ENCODE measurements around the gene NEK6. TPM values are rescaled to one million over a fixed set of nuclear protein-coding genes. Genes with fewer than 3 reads are reported as not detected.

NEK6 gene
- total RNA-seq, 2 experiments from 2014 or later, result 19.9 to 20.9 TPM

DNA sequence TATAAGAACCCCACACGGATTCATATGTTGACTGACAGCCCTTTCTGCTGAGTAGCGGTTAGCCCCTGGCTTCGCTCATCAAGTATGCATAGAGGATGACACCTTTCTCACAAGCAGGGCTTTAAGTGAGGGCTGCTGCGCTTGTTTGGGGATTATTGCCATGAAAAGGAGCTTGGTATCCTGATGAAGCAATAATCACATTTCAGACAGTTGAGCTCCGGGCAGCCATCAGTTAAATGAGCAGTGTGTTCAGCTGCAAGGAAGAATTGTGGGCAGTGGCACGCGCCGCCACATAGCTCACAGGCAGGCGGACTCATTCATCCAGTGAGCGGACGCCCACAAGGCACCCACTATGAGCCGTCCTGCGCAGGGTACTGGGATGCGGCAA lies 77.6 kb downstream of the NEK6 start:
- Mint-ChIP-seq H3K4me3 (no peak overlapping the region), H3K27ac (no peak overlapping the region), H3K9me3 (ENCODE audit: insufficient read depth) (no peaks in the 10 kb centered on the region), H3K4me1 (ENCODE audit: low read depth) (no peaks in the 10 kb centered on the region), H3K27me3 (ENCODE audit: low read depth) (no peaks in the 10 kb centered on the region), H3K36me3 (ENCODE audit: low read depth) (peaks cover 9% of the 10 kb centered on the region)
- POLR2A ChIA-PET, result no interaction called here
- CTCF ChIA-PET, result no interaction called here
- DNase-seq (no peak), ATAC-seq (no peak)

DNA sequence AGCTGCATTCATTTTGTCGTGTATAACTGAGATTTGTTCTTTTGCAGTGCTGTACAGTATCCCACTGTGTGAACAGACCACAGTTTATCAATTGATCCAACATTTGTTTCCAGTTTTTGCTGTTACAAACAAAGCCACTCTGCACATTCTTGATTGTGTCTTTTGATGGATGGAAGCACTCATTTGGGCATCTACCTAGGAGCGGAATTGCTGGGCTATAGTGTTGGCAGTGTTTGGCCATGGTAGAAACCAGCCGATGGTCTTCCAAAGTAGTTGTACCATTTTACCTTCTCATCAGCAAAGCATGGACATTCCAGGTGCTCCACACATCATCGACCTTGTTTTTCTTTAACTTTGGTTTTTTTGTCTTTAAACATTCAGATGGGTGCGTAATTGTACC lies 79.8 kb downstream of the NEK6 start:
- no peak for DNase-seq
- no peak overlapping the region for H3K27ac Mint-ChIP-seq
- ChIA-PET CTCF (interaction anchor here (0.6 kb wide), 1 partner anchor 215 kb away, joined by 3 read pairs; no protein-coding TSS in a partner anchor), POLR2A (interaction anchor here (0.5 kb wide), 1 partner anchor 9 kb away, joined by 3 read pairs; no protein-coding TSS in a partner anchor)
- no peak overlapping the region for H3K4me3 Mint-ChIP-seq
- peaks cover 9% of the 10 kb centered on the region for H3K36me3 Mint-ChIP-seq (ENCODE audit: low read depth)
- no peaks in the 10 kb centered on the region for H3K27me3 Mint-ChIP-seq (ENCODE audit: low read depth)
- H3K4me1 Mint-ChIP-seq (ENCODE audit: low read depth), result no peaks in the 10 kb centered on the region
- no peak for ATAC-seq
- H3K9me3 Mint-ChIP-seq (ENCODE audit: insufficient read depth), result no peaks in the 10 kb centered on the region

DNA sequence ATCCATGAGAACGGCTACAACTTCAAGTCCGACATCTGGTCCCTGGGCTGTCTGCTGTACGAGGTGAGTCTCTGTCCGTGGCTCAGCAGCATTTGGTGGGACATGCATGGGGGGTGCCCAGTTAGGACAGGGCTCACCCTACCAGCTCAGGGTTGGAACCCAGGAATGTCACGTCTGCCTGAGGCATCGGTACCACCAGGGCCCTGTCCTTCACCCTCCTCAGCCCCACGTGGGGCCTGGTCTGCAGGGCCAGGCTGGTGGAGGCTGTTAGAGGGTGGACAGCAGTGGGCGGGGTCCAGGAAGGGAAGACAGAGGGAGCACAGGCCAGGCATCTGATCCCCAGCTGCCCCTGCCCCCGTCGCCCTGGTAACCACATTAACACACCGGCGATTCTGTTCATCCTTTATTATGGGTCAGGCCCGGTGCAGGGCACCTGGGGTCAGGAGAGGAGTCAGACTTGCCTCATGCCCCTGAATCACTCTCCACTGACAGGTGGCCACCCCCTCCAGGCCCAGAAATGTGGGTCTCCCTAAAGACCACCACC lies 81.9 kb downstream of the NEK6 start:
- Mint-ChIP-seq H3K4me1 (ENCODE audit: low read depth) (no peaks in the 10 kb centered on the region), H3K9me3 (ENCODE audit: insufficient read depth) (no peaks in the 10 kb centered on the region), H3K4me3 (no peak overlapping the region), H3K27me3 (ENCODE audit: low read depth) (no peaks in the 10 kb centered on the region), H3K27ac (no peak overlapping the region), H3K36me3 (ENCODE audit: low read depth) (peaks cover 9% of the 10 kb centered on the region)
- POLR2A ChIA-PET, result no interaction called here
- ATAC-seq, result no peak
- CTCF ChIA-PET, result no interaction called here
- DNase-seq, result no peak

GRCh38 chr9:124340219-124341069 lies 82.7 kb downstream of the NEK6 start:
- DNase-seq (no peak), ATAC-seq (no peak)
- peaks cover 9% of the 10 kb centered on the region for H3K36me3 Mint-ChIP-seq (ENCODE audit: low read depth)
- no peak overlapping the region for H3K27ac Mint-ChIP-seq
- ChIA-PET POLR2A (no interaction called here), CTCF (no interaction called here)
- H3K4me3 Mint-ChIP-seq, result no peak overlapping the region
- no peaks in the 10 kb centered on the region for H3K27me3 Mint-ChIP-seq (ENCODE audit: low read depth)
- no peaks in the 10 kb centered on the region for H3K9me3 Mint-ChIP-seq (ENCODE audit: insufficient read depth)
- H3K4me1 Mint-ChIP-seq (ENCODE audit: low read depth), result no peaks in the 10 kb centered on the region

DNA sequence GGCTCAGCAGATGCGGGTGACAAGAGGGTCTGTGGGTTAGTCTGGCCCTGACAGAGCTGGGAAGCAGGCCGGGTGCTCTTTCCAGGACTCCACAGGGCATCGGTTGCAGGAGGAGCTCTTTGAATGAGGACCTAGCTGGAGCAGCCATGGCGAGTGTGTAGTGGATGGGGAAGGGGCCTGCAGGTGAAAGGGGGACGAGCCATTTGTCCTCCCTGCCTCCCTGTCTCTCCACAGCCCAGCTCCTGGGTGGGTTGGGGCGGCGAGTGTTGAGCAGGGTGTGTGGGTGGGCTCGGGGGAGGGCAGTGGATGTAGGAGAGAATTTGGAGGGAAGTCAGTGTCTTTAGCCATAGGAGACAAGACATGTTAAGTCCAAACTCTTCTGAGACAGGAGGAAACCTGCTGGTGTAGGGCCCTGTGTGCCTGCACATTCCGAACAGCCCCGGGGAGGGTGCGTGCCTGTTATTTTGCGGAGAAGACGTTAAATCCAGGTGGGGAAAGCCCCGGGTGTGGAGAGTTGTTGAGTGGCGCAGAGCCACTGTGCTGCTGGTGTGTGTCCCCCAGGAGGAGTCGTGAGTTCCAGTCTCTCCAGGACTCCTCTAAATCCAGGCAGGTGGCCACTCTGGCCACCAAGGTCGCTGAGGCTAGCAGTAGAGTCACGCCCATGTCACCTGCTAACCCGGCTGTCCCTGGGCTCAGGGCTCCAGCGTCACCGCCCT lies 83.9 kb downstream of the NEK6 start:
- no peak overlapping the region for H3K4me3 Mint-ChIP-seq
- no peaks in the 10 kb centered on the region for H3K9me3 Mint-ChIP-seq (ENCODE audit: insufficient read depth)
- peaks cover 9% of the 10 kb centered on the region for H3K36me3 Mint-ChIP-seq (ENCODE audit: low read depth)
- H3K27me3 Mint-ChIP-seq (ENCODE audit: low read depth), result no peaks in the 10 kb centered on the region
- ChIA-PET POLR2A (no interaction called here), CTCF (no interaction called here)
- no peak for ATAC-seq
- no peak overlapping the region for H3K27ac Mint-ChIP-seq
- no peaks in the 10 kb centered on the region for H3K4me1 Mint-ChIP-seq (ENCODE audit: low read depth)
- DNase-seq, result no peak

- Mint-ChIP-seq H3K27me3 (ENCODE audit: low read depth) (no peaks in the 10 kb centered on the region), H3K9me3 (ENCODE audit: insufficient read depth) (no peaks in the 10 kb centered on the region), H3K4me3 (no peak overlapping the region), H3K27ac (no peak overlapping the region), H3K4me1 (ENCODE audit: low read depth) (no peaks in the 10 kb centered on the region), H3K36me3 (ENCODE audit: low read depth) (peaks cover 8% of the 10 kb centered on the region)
- CTCF ChIA-PET, result no interaction called here
- DNase-seq (no peak), ATAC-seq (no peak)
- POLR2A ChIA-PET, result no interaction called here
These were observed 84.6 kb downstream of the NEK6 start for GRCh38 chr9:124342402-124342775.

GRCh38 chr9:124342776-124343485 lies 85.2 kb downstream of the NEK6 start:
- DNase-seq (no peak), ATAC-seq (no peak)
- no peak overlapping the region for H3K27ac Mint-ChIP-seq
- ChIA-PET POLR2A (no interaction called here), CTCF (no interaction called here)
- H3K27me3 Mint-ChIP-seq (ENCODE audit: low read depth), result no peaks in the 10 kb centered on the region
- no peak overlapping the region for H3K4me3 Mint-ChIP-seq
- no peaks in the 10 kb centered on the region for H3K9me3 Mint-ChIP-seq (ENCODE audit: insufficient read depth)
- H3K4me1 Mint-ChIP-seq (ENCODE audit: low read depth), result no peaks in the 10 kb centered on the region
- peaks cover 4% of the 10 kb centered on the region for H3K36me3 Mint-ChIP-seq (ENCODE audit: low read depth)

DNA sequence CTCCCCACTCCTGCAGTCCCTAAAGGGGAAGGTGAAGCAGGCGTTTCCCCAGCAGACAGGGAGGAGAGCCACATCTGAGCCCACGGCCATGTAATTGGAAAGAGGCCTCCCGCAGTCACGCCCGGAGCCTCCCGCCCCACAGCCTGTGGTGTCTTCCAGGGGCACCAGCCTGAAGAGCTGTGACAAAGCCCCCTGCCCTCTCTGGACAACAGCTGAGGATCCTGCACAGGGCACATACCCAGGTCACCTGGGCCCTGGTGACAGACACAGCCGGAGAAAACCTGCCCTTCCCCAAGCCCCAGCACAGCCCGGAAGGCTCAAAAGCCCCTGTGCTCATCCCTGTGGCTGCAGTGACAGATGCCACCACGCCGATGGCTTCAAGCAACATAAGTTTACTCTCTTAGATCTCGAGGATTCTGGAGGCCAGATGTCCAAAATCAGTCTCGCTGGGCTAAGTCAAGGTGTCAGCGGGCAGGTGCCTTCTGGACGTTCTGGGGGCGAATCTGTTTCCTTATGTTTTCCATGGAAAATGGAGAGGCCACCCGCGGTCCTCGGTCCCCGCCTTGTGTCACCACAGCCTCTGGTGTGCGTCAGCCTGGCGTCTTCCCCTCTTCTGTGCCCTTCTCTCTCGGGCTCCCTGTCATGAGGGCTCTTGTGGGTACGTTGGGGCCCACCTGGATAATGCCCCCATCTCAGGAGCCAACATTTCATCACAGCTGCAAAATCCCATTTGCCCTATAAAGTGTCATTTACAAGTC lies 86.0 kb downstream of the NEK6 start:
- Mint-ChIP-seq H3K4me1 (ENCODE audit: low read depth) (no peaks in the 10 kb centered on the region), H3K27ac (no peak overlapping the region), H3K27me3 (ENCODE audit: low read depth) (no peaks in the 10 kb centered on the region), H3K4me3 (no peak overlapping the region), H3K9me3 (ENCODE audit: insufficient read depth) (no peaks in the 10 kb centered on the region), H3K36me3 (ENCODE audit: low read depth) (no peaks in the 10 kb centered on the region)
- POLR2A ChIA-PET, result interaction anchor here (0.7 kb wide), 1 partner anchor 10 kb away, joined by 3 read pairs; no protein-coding TSS in a partner anchor
- DNase-seq (no peak), ATAC-seq (no peak)
- CTCF ChIA-PET, result no interaction called here

GRCh38 chr9:124344291-124345050 lies 86.7 kb downstream of the NEK6 start:
- H3K27me3 Mint-ChIP-seq (ENCODE audit: low read depth), result no peaks in the 10 kb centered on the region
- H3K4me3 Mint-ChIP-seq, result no peak overlapping the region
- POLR2A ChIA-PET, result interaction anchor here (0.7 kb wide), 1 partner anchor 11 kb away, joined by 3 read pairs; no protein-coding TSS in a partner anchor
- CTCF ChIA-PET, result no interaction called here
- H3K9me3 Mint-ChIP-seq (ENCODE audit: insufficient read depth), result no peaks in the 10 kb centered on the region
- H3K4me1 Mint-ChIP-seq (ENCODE audit: low read depth), result no peaks in the 10 kb centered on the region
- H3K27ac Mint-ChIP-seq, result no peak overlapping the region
- DNase-seq, result no peak
- no peak for ATAC-seq
- peaks cover 2% of the 10 kb centered on the region for H3K36me3 Mint-ChIP-seq (ENCODE audit: low read depth)

DNA sequence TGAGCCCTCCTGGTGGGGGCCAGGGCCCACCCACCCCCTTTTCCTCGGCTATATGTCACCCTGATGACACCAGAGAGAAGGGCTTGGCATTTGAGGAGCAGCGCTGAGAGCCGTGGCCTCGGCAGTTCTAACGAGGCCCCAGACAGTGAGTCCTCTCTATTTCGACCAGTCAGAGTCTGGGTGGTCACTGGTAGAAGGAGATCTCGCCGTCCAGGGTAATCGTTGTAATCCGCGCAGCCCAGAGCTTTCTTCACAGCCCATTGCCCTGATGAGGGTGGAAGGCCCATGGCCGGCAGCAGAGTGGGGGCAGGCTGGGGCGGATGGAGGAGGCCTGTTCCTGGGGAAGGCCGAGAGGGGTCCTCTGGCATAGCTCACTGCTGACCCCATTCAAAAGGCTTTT lies 87.3 kb downstream of the NEK6 start:
- ATAC-seq (no peak), DNase-seq (no peak)
- H3K4me3 Mint-ChIP-seq, result no peak overlapping the region
- ChIA-PET CTCF (no interaction called here), POLR2A (no interaction called here)
- no peaks in the 10 kb centered on the region for H3K27me3 Mint-ChIP-seq (ENCODE audit: low read depth)
- no peaks in the 10 kb centered on the region for H3K9me3 Mint-ChIP-seq (ENCODE audit: insufficient read depth)
- no peaks in the 10 kb centered on the region for H3K4me1 Mint-ChIP-seq (ENCODE audit: low read depth)
- H3K27ac Mint-ChIP-seq, result no peak overlapping the region
- H3K36me3 Mint-ChIP-seq (ENCODE audit: low read depth), result peaks cover 2% of the 10 kb centered on the region

- CTCF ChIA-PET, result no interaction called here
- ATAC-seq (no peak), DNase-seq (no peak)
- Mint-ChIP-seq H3K27ac (no peak overlapping the region), H3K4me3 (no peak overlapping the region), H3K36me3 (ENCODE audit: low read depth) (peaks cover 6% of the 10 kb centered on the region), H3K9me3 (ENCODE audit: insufficient read depth) (no peaks in the 10 kb centered on the region), H3K4me1 (ENCODE audit: low read depth) (no peaks in the 10 kb centered on the region), H3K27me3 (ENCODE audit: low read depth) (no peaks in the 10 kb centered on the region)
- POLR2A ChIA-PET, result interaction anchor here (0.8 kb wide), 1 partner anchor 8 kb away, joined by 3 read pairs; no protein-coding TSS in a partner anchor
These were observed 88.1 kb downstream of the NEK6 start for GRCh38 chr9:124345751-124346281.

Measured in activated CD8-positive, alpha-beta T cell treated with anti-CD3 and anti-CD28 coated beads, Interleukin-2, amount 10 ng/mL, durations not matched to agents 7 days and 5 days (primary cell).